ENCODE results near the gene CDH1. TPM values are rescaled to one million over a fixed set of nuclear protein-coding genes. Genes with fewer than 3 reads are reported as not detected.
A peak's percentile ranks its signal among the peaks of the same experiment; 100 is the strongest.
"Not testable (repeated sequence)": the region's sequence is repeated elsewhere in the genome, so short reads cannot be mapped to it uniquely, and the experiment has no call there.

The CDH1 gene
- total and polyA plus RNA-seq, 9 donors: 0.83 to 23.8 (median 1.1) TPM

- 91% methylated on average over 1 of the region's 2 CpGs for WGBS (ENCODE audit: insufficient coverage)
- Histone ChIP-seq H3K36me3 (ENCODE audit: control insufficient read depth, insufficient read depth, low read length) (no peaks in the 10 kb centered on the region), H3K9me3 (replicated peaks; ENCODE audit: control insufficient read depth, low read depth, low read length) (no peaks in the 10 kb centered on the region), H3K27ac (ENCODE audit: low read length) (no peak overlapping the region), H3K4me3 (ENCODE audit: low read length) (no peak overlapping the region), H3K4me1 (ENCODE audit: control insufficient read depth, insufficient read depth, low read length) (no peaks in the 10 kb centered on the region), H3K27me3 (ENCODE audit: control insufficient read depth, insufficient read depth, low read length) (no peaks in the 10 kb centered on the region)
- no peak for DNase-seq
Observed at GRCh38 chr16:68806422-68806821, 69.3 kb downstream of the CDH1 start.

DNA sequence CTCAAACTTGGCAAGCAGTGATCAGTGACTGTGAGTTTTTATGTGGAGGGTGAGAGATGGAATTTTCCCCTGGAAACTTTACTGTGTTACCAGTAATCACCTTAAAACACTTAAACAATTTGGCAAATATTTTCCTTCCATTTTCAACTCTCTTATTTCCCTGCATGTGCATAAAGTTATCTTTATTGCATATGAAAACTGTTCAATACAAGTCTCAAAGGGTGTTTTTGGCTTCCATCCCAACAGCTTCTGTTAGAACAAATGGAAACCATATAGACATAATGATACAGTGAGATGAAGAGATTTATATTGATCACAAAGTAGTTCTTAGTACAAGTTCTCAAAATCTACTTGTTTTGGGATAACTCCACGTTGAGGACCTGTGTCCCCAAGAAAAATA lies 69.9 kb downstream of the CDH1 start:
- H3K4me3 ChIP-seq (ENCODE audit: low read length): no peak overlapping the region
- H3K4me1 ChIP-seq (ENCODE audit: control insufficient read depth, insufficient read depth, low read length): no peaks in the 10 kb centered on the region
- no peaks in the 10 kb centered on the region for H3K9me3 ChIP-seq (replicated peaks; ENCODE audit: control insufficient read depth, low read depth, low read length)
- WGBS (ENCODE audit: insufficient coverage): 33% methylated on average over 1 of the region's 1 CpG
- no peak overlapping the region for H3K27ac ChIP-seq (ENCODE audit: low read length)
- DNase-seq: no peak
- H3K27me3 ChIP-seq (ENCODE audit: control insufficient read depth, insufficient read depth, low read length): no peaks in the 10 kb centered on the region
- no peaks in the 10 kb centered on the region for H3K36me3 ChIP-seq (ENCODE audit: control insufficient read depth, insufficient read depth, low read length)

- H3K9me3 ChIP-seq (replicated peaks; ENCODE audit: control insufficient read depth, low read depth, low read length): no peaks in the 10 kb centered on the region
- H3K4me3 ChIP-seq (ENCODE audit: low read length): no peak overlapping the region
- 100% methylated on average over 1 of the region's 3 CpGs for WGBS (ENCODE audit: insufficient coverage)
- no peaks in the 10 kb centered on the region for H3K4me1 ChIP-seq (ENCODE audit: control insufficient read depth, insufficient read depth, low read length)
- H3K27ac ChIP-seq (ENCODE audit: low read length): no peak overlapping the region
- no peaks in the 10 kb centered on the region for H3K27me3 ChIP-seq (ENCODE audit: control insufficient read depth, insufficient read depth, low read length)
- no peaks in the 10 kb centered on the region for H3K36me3 ChIP-seq (ENCODE audit: control insufficient read depth, insufficient read depth, low read length)
- DNase-seq: no peak
Observed at GRCh38 chr16:68814516-68814915, 77.4 kb downstream of the CDH1 start.

GRCh38 chr16:68823401-68824135 lies 86.5 kb downstream of the CDH1 start:
- Histone ChIP-seq H3K4me3 (ENCODE audit: low read length) (no peak overlapping the region), H3K27ac (ENCODE audit: low read length) (no peak overlapping the region), H3K36me3 (ENCODE audit: control insufficient read depth, insufficient read depth, low read length) (no peaks in the 10 kb centered on the region), H3K27me3 (ENCODE audit: control insufficient read depth, insufficient read depth, low read length) (no peaks in the 10 kb centered on the region), H3K4me1 (ENCODE audit: control insufficient read depth, insufficient read depth, low read length) (no peaks in the 10 kb centered on the region), H3K9me3 (replicated peaks; ENCODE audit: control insufficient read depth, low read depth, low read length) (no peaks in the 10 kb centered on the region)
- peak; percentile 53 for DNase-seq
- WGBS (ENCODE audit: insufficient coverage): 18% methylated on average over 4 of the region's 8 CpGs

GRCh38 chr16:68825427-68825826 lies 88.3 kb downstream of the CDH1 start:
- Histone ChIP-seq H3K4me3 (ENCODE audit: low read length) (no peak overlapping the region), H3K27me3 (ENCODE audit: control insufficient read depth, insufficient read depth, low read length) (no peaks in the 10 kb centered on the region), H3K27ac (ENCODE audit: low read length) (no peak overlapping the region), H3K36me3 (ENCODE audit: control insufficient read depth, insufficient read depth, low read length) (no peaks in the 10 kb centered on the region), H3K9me3 (replicated peaks; ENCODE audit: control insufficient read depth, low read depth, low read length) (no peaks in the 10 kb centered on the region), H3K4me1 (ENCODE audit: control insufficient read depth, insufficient read depth, low read length) (no peaks in the 10 kb centered on the region)
- no peak for DNase-seq

GRCh38 chr16:68826652-68827051 lies 89.6 kb downstream of the CDH1 start:
- Histone ChIP-seq H3K9me3 (replicated peaks; ENCODE audit: control insufficient read depth, low read depth, low read length) (no peaks in the 10 kb centered on the region), H3K27me3 (ENCODE audit: control insufficient read depth, insufficient read depth, low read length) (no peaks in the 10 kb centered on the region), H3K4me3 (ENCODE audit: low read length) (no peak overlapping the region), H3K36me3 (ENCODE audit: control insufficient read depth, insufficient read depth, low read length) (no peaks in the 10 kb centered on the region), H3K4me1 (ENCODE audit: control insufficient read depth, insufficient read depth, low read length) (no peaks in the 10 kb centered on the region), H3K27ac (ENCODE audit: low read length) (no peak overlapping the region)
- no peak for DNase-seq
- WGBS (ENCODE audit: insufficient coverage): 58% methylated on average over 2 of the region's 6 CpGs

DNA sequence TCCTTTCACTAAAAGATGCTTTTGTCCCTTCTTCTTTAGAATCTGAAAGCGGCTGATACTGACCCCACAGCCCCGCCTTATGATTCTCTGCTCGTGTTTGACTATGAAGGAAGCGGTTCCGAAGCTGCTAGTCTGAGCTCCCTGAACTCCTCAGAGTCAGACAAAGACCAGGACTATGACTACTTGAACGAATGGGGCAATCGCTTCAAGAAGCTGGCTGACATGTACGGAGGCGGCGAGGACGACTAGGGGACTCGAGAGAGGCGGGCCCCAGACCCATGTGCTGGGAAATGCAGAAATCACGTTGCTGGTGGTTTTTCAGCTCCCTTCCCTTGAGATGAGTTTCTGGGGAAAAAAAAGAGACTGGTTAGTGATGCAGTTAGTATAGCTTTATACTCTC lies 96.2 kb downstream of the CDH1 start:
- Histone ChIP-seq H3K27ac (ENCODE audit: low read length) (no peak overlapping the region), H3K4me1 (ENCODE audit: control insufficient read depth, insufficient read depth, low read length) (no peaks in the 10 kb centered on the region), H3K9me3 (replicated peaks; ENCODE audit: control insufficient read depth, low read depth, low read length) (no peaks in the 10 kb centered on the region), H3K4me3 (ENCODE audit: low read length) (no peak overlapping the region), H3K27me3 (ENCODE audit: control insufficient read depth, insufficient read depth, low read length) (peaks cover 3% of the 10 kb centered on the region), H3K36me3 (ENCODE audit: control insufficient read depth, insufficient read depth, low read length) (no peaks in the 10 kb centered on the region)
- DNase-seq: no peak
- 89% methylated on average over 13 of the region's 14 CpGs for WGBS (ENCODE audit: insufficient coverage)

DNA sequence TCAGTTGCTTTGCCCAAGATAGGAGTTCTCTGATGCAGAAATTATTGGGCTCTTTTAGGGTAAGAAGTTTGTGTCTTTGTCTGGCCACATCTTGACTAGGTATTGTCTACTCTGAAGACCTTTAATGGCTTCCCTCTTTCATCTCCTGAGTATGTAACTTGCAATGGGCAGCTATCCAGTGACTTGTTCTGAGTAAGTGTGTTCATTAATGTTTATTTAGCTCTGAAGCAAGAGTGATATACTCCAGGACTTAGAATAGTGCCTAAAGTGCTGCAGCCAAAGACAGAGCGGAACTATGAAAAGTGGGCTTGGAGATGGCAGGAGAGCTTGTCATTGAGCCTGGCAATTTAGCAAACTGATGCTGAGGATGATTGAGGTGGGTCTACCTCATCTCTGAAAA lies 97.5 kb downstream of the CDH1 start:
- H3K27me3 ChIP-seq (ENCODE audit: control insufficient read depth, insufficient read depth, low read length): peaks cover 3% of the 10 kb centered on the region
- no peak overlapping the region for H3K27ac ChIP-seq (ENCODE audit: low read length)
- 93% methylated on average over 1 of the region's 1 CpG for WGBS (ENCODE audit: insufficient coverage)
- no peaks in the 10 kb centered on the region for H3K9me3 ChIP-seq (replicated peaks; ENCODE audit: control insufficient read depth, low read depth, low read length)
- H3K36me3 ChIP-seq (ENCODE audit: control insufficient read depth, insufficient read depth, low read length): no peaks in the 10 kb centered on the region
- DNase-seq: no peak
- H3K4me3 ChIP-seq (ENCODE audit: low read length): no peak overlapping the region
- no peaks in the 10 kb centered on the region for H3K4me1 ChIP-seq (ENCODE audit: control insufficient read depth, insufficient read depth, low read length)

DNA sequence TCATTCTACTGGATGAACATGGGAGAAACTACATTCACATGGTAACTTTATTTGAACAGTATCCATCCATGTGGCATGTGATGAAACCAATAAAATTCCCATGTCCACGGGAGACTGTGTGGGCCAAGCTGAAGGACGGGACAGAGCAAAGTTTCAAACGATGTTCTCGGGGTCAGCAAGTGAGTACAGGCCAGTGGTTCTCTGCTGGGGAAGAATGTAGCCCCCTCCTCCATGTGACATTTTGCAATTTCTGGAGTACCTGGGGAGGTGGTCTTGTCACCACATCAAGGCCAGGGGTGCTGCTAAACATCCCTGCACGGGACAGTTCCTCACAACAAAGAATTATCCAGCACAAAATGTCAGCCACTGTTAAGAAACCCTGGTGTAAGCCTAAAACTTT lies 98.9 kb downstream of the CDH1 start:
- Histone ChIP-seq H3K4me1 (ENCODE audit: control insufficient read depth, insufficient read depth, low read length) (no peaks in the 10 kb centered on the region), H3K4me3 (ENCODE audit: low read length) (no peak overlapping the region), H3K27ac (ENCODE audit: low read length) (no peak overlapping the region), H3K27me3 (ENCODE audit: control insufficient read depth, insufficient read depth, low read length) (peaks cover 3% of the 10 kb centered on the region), H3K9me3 (replicated peaks; ENCODE audit: control insufficient read depth, low read depth, low read length) (no peaks in the 10 kb centered on the region), H3K36me3 (ENCODE audit: control insufficient read depth, insufficient read depth, low read length) (no peaks in the 10 kb centered on the region)
- no CpG with 5 or more reads among the region's 5 CpGs for WGBS (ENCODE audit: insufficient coverage)
- DNase-seq: no peak

- H3K4me1 ChIP-seq (ENCODE audit: control insufficient read depth, insufficient read depth, low read length): peaks cover 6% of the 10 kb centered on the region
- H3K27ac ChIP-seq (ENCODE audit: low read length): no peak overlapping the region
- WGBS (ENCODE audit: insufficient coverage): no CpG with 5 or more reads among the region's 4 CpGs
- no peak overlapping the region for H3K4me3 ChIP-seq (ENCODE audit: low read length)
- DNase-seq: peak; percentile 25
- no peaks in the 10 kb centered on the region for H3K36me3 ChIP-seq (ENCODE audit: control insufficient read depth, insufficient read depth, low read length)
- no peaks in the 10 kb centered on the region for H3K9me3 ChIP-seq (replicated peaks; ENCODE audit: control insufficient read depth, low read depth, low read length)
- H3K27me3 ChIP-seq (ENCODE audit: control insufficient read depth, insufficient read depth, low read length): peaks cover under 1% of the 10 kb centered on the region
Observed at GRCh38 chr16:68839831-68840230, 102.7 kb downstream of the CDH1 start.

DNA sequence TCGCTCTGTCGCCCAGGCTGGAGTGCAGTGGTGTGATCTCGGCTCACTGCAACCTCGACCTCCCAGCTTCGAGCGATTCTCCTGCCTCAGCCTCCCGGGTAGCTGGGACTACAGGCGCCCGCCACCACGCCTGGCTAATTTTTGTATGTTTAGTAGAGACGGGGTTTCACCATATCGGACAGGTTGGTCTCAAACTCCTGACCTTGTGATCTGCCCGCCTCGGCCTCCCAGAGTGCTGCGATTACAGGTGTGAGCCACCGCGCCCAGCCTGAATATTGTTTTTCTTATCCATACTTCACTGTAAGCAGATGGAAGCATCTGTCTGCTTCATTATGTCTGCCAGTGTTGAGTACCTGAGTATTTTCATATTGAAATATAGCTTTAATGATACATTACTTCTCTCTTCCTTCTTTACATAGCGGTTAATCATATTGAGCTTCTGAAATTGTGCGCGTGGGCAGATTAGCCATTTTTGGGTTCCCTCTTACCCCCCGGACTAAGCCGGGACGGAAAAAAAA lies 105.9 kb downstream of the CDH1 start:
- WGBS (ENCODE audit: insufficient coverage): 29% methylated on average over 7 of the region's 23 CpGs
- H3K9me3 ChIP-seq (replicated peaks; ENCODE audit: control insufficient read depth, low read depth, low read length); H3K27ac ChIP-seq (ENCODE audit: low read length); DNase-seq; H3K27me3 ChIP-seq (ENCODE audit: control insufficient read depth, insufficient read depth, low read length); H3K4me1 ChIP-seq (ENCODE audit: control insufficient read depth, insufficient read depth, low read length); H3K36me3 ChIP-seq (ENCODE audit: control insufficient read depth, insufficient read depth, low read length): not testable (repeated sequence)
- peak overlapping the region; percentile 89 for H3K4me3 ChIP-seq (ENCODE audit: low read length)

Data from muscle of leg (tissue), 11 donors.